HUDEP-2 (cell line): Measurements from ENCODE around the gene DLG5.

Experiments used
- DNase-seq, 76 experiments: peaks; one replicate each; lab custom pipeline; 2025; ENCODE audit not compliant: unreplicated experiment in 76 of 76; lab: John Stamatoyannopoulos, UW

Gene DLG5

GRCh38 chr10:77849039-77849664, 77.4 kb downstream of the DLG5 start:
- no peak for DNase-seq

GRCh38 chr10:77846718-77847311, 79.7 kb downstream of the DLG5 start:
- DNase-seq = peak in 59 of 76 experiments; percentile 2 to 68 (median 38)

GRCh38 chr10:77845451-77845850, 81.1 kb downstream of the DLG5 start:
- DNase-seq = no peak

- no peak for DNase-seq
These were observed 81.7 kb downstream of the DLG5 start for GRCh38 chr10:77844713-77845445.

GRCh38 chr10:77844177-77844576, 82.4 kb downstream of the DLG5 start:
- DNase-seq = no peak

- DNase-seq = no peak
These were observed 83.3 kb downstream of the DLG5 start for GRCh38 chr10:77843264-77843663.

GRCh38 chr10:77842652-77843212, 83.8 kb downstream of the DLG5 start:
- no peak for DNase-seq

GRCh38 chr10:77841711-77842375, 84.7 kb downstream of the DLG5 start:
- no peak for DNase-seq

- DNase-seq = no peak
These were observed 85.9 kb downstream of the DLG5 start for GRCh38 chr10:77840636-77841035.

GRCh38 chr10:77837925-77838595, 88.5 kb downstream of the DLG5 start:
- DNase-seq = no peak

GRCh38 chr10:77837248-77837924, 89.2 kb downstream of the DLG5 start:
- peak in 50 of 76 experiments; percentile 3 to 82 (median 30) for DNase-seq

GRCh38 chr10:77836299-77836820, 90.2 kb downstream of the DLG5 start:
- DNase-seq = peak in 65 of 76 experiments; percentile 3 to 81 (median 43)

GRCh38 chr10:77835669-77836086, 90.9 kb downstream of the DLG5 start:
- no peak for DNase-seq

GRCh38 chr10:77834943-77835668, 91.4 kb downstream of the DLG5 start:
- DNase-seq = peak in 14 of 76 experiments; percentile 0 to 64 (median 10)

GRCh38 chr10:77834540-77834939, 92.0 kb downstream of the DLG5 start:
- peak in 4 of 76 experiments; percentile 2 to 26 (median 6) for DNase-seq

GRCh38 chr10:77833792-77834191, 92.8 kb downstream of the DLG5 start:
- no peak for DNase-seq

- no peak for DNase-seq
These were observed 93.3 kb downstream of the DLG5 start for GRCh38 chr10:77833225-77833624.

- DNase-seq = no peak
These were observed 94.3 kb downstream of the DLG5 start for GRCh38 chr10:77832238-77832637.

GRCh38 chr10:77829356-77829755, 97.2 kb downstream of the DLG5 start:
- no peak for DNase-seq
